Measurements from ENCODE around the gene SH3RF1.

Gene SH3RF1

GRCh38 chr4:169270810-169271691 is at the start of gene SH3RF1:
Gene SH3RF1 (minus strand): TSS chr4:169270956. CDS start chr4:169269212, 1,744 bp downstream.
- Histone ChIP-seq H3K9me3 (ENCODE audit: control insufficient read depth in 2 of 2, low read length in 2 of 2) (no peaks in the 10 kb centered on the region), H3K36me3 (ENCODE audit: control insufficient read depth in 2 of 2, insufficient read depth in 2 of 2, low read length in 2 of 2) (no peaks in the 10 kb centered on the region), H3K9ac (ENCODE audit: low read depth in 1 of 2, low read length in 2 of 2) (peak within 1 kb of the TSS; percentile 92 to 96), H3K27me3 (ENCODE audit: control insufficient read depth in 2 of 2, insufficient read depth in 2 of 2, low read length in 2 of 2) (no peaks in the 10 kb centered on the region), H3K4me1 (ENCODE audit: control insufficient read depth in 2 of 2, insufficient read depth in 2 of 2, low read length in 2 of 2) (peaks cover 2 to 21% of the 10 kb centered on the region in 2 donors), H3K27ac (ENCODE audit: low read depth in 2 of 2, low read length in 2 of 2) (peak within 1 kb of the TSS; percentile 92 to 95), H3K4me3 (ENCODE audit: low read length in 2 of 2) (peak within 1 kb of the TSS; percentile 85 to 90)

GRCh38 chr4:169315530-169316343 is 45.0 kb upstream of the SH3RF1 start:
- Histone ChIP-seq H3K36me3 (ENCODE audit: control insufficient read depth in 2 of 2, insufficient read depth in 2 of 2, low read length in 2 of 2) (no peaks in the 10 kb centered on the region), H3K9me3 (ENCODE audit: control insufficient read depth in 2 of 2, low read length in 2 of 2) (no peaks in the 10 kb centered on the region), H3K27ac (ENCODE audit: low read depth in 2 of 2, low read length in 2 of 2) (no peak overlapping the region), H3K9ac (ENCODE audit: low read depth in 1 of 2, low read length in 2 of 2) (no peak overlapping the region), H3K4me3 (ENCODE audit: low read length in 2 of 2) (no peak overlapping the region), H3K4me1 (ENCODE audit: control insufficient read depth in 2 of 2, insufficient read depth in 2 of 2, low read length in 2 of 2) (peaks cover 10 to 25% of the 10 kb centered on the region in 2 donors), H3K27me3 (ENCODE audit: control insufficient read depth in 2 of 2, insufficient read depth in 2 of 2, low read length in 2 of 2) (no peaks in the 10 kb centered on the region)

GRCh38 chr4:169314906-169315305 is 44.1 kb upstream of the SH3RF1 start:
- Histone ChIP-seq H3K9me3 (ENCODE audit: control insufficient read depth in 2 of 2, low read length in 2 of 2) (no peaks in the 10 kb centered on the region), H3K9ac (ENCODE audit: low read depth in 1 of 2, low read length in 2 of 2) (no peak overlapping the region), H3K27me3 (ENCODE audit: control insufficient read depth in 2 of 2, insufficient read depth in 2 of 2, low read length in 2 of 2) (no peaks in the 10 kb centered on the region), H3K36me3 (ENCODE audit: control insufficient read depth in 2 of 2, insufficient read depth in 2 of 2, low read length in 2 of 2) (no peaks in the 10 kb centered on the region), H3K4me1 (ENCODE audit: control insufficient read depth in 2 of 2, insufficient read depth in 2 of 2, low read length in 2 of 2) (peaks cover 10 to 25% of the 10 kb centered on the region in 2 donors), H3K27ac (ENCODE audit: low read depth in 2 of 2, low read length in 2 of 2) (no peak overlapping the region), H3K4me3 (ENCODE audit: low read length in 2 of 2) (no peak overlapping the region)

GRCh38 chr4:169313732-169314131 is 43.0 kb upstream of the SH3RF1 start:
- H3K9ac ChIP-seq (ENCODE audit: low read depth in 1 of 2, low read length in 2 of 2), result no peak overlapping the region
- H3K27ac ChIP-seq (ENCODE audit: low read depth in 2 of 2, low read length in 2 of 2), result no peak overlapping the region
- peaks cover 10 to 25% of the 10 kb centered on the region in 2 donors for H3K4me1 ChIP-seq (ENCODE audit: control insufficient read depth in 2 of 2, insufficient read depth in 2 of 2, low read length in 2 of 2)
- no peaks in the 10 kb centered on the region for H3K27me3 ChIP-seq (ENCODE audit: control insufficient read depth in 2 of 2, insufficient read depth in 2 of 2, low read length in 2 of 2)
- no peaks in the 10 kb centered on the region for H3K9me3 ChIP-seq (ENCODE audit: control insufficient read depth in 2 of 2, low read length in 2 of 2)
- no peak overlapping the region for H3K4me3 ChIP-seq (ENCODE audit: low read length in 2 of 2)
- H3K36me3 ChIP-seq (ENCODE audit: control insufficient read depth in 2 of 2, insufficient read depth in 2 of 2, low read length in 2 of 2), result no peaks in the 10 kb centered on the region

- H3K9me3 ChIP-seq (ENCODE audit: control insufficient read depth in 2 of 2, low read length in 2 of 2), result no peaks in the 10 kb centered on the region
- no peak overlapping the region for H3K9ac ChIP-seq (ENCODE audit: low read depth in 1 of 2, low read length in 2 of 2)
- no peak overlapping the region for H3K4me3 ChIP-seq (ENCODE audit: low read length in 2 of 2)
- peaks cover 10 to 25% of the 10 kb centered on the region in 2 donors for H3K4me1 ChIP-seq (ENCODE audit: control insufficient read depth in 2 of 2, insufficient read depth in 2 of 2, low read length in 2 of 2)
- no peaks in the 10 kb centered on the region for H3K36me3 ChIP-seq (ENCODE audit: control insufficient read depth in 2 of 2, insufficient read depth in 2 of 2, low read length in 2 of 2)
- no peaks in the 10 kb centered on the region for H3K27me3 ChIP-seq (ENCODE audit: control insufficient read depth in 2 of 2, insufficient read depth in 2 of 2, low read length in 2 of 2)
- no peak overlapping the region for H3K27ac ChIP-seq (ENCODE audit: low read depth in 2 of 2, low read length in 2 of 2)
Measured at GRCh38 chr4:169312690-169313422, 42.1 kb upstream of the SH3RF1 start.

- Histone ChIP-seq H3K9me3 (ENCODE audit: control insufficient read depth in 2 of 2, low read length in 2 of 2) (no peaks in the 10 kb centered on the region), H3K36me3 (ENCODE audit: control insufficient read depth in 2 of 2, insufficient read depth in 2 of 2, low read length in 2 of 2) (no peaks in the 10 kb centered on the region), H3K9ac (ENCODE audit: low read depth in 1 of 2, low read length in 2 of 2) (no peak overlapping the region), H3K4me1 (ENCODE audit: control insufficient read depth in 2 of 2, insufficient read depth in 2 of 2, low read length in 2 of 2) (peaks cover 10 to 25% of the 10 kb centered on the region in 2 donors), H3K27me3 (ENCODE audit: control insufficient read depth in 2 of 2, insufficient read depth in 2 of 2, low read length in 2 of 2) (no peaks in the 10 kb centered on the region), H3K27ac (ENCODE audit: low read depth in 2 of 2, low read length in 2 of 2) (no peak overlapping the region), H3K4me3 (ENCODE audit: low read length in 2 of 2) (no peak overlapping the region)
Measured at GRCh38 chr4:169311643-169312365, 41.0 kb upstream of the SH3RF1 start.

- H3K9ac ChIP-seq (ENCODE audit: low read depth in 1 of 2, low read length in 2 of 2), result no peak overlapping the region
- H3K27ac ChIP-seq (ENCODE audit: low read depth in 2 of 2, low read length in 2 of 2), result no peak overlapping the region
- peaks cover 4 to 15% of the 10 kb centered on the region in 2 donors for H3K4me1 ChIP-seq (ENCODE audit: control insufficient read depth in 2 of 2, insufficient read depth in 2 of 2, low read length in 2 of 2)
- no peaks in the 10 kb centered on the region for H3K27me3 ChIP-seq (ENCODE audit: control insufficient read depth in 2 of 2, insufficient read depth in 2 of 2, low read length in 2 of 2)
- no peaks in the 10 kb centered on the region for H3K9me3 ChIP-seq (ENCODE audit: control insufficient read depth in 2 of 2, low read length in 2 of 2)
- H3K4me3 ChIP-seq (ENCODE audit: low read length in 2 of 2), result no peak overlapping the region
- no peaks in the 10 kb centered on the region for H3K36me3 ChIP-seq (ENCODE audit: control insufficient read depth in 2 of 2, insufficient read depth in 2 of 2, low read length in 2 of 2)
Measured at GRCh38 chr4:169309326-169309967, 38.7 kb upstream of the SH3RF1 start.

GRCh38 chr4:169307576-169307975 is 36.8 kb upstream of the SH3RF1 start:
- Histone ChIP-seq H3K4me3 (ENCODE audit: low read length in 2 of 2) (no peak overlapping the region), H3K9me3 (ENCODE audit: control insufficient read depth in 2 of 2, low read length in 2 of 2) (no peaks in the 10 kb centered on the region), H3K9ac (ENCODE audit: low read depth in 1 of 2, low read length in 2 of 2) (no peak overlapping the region), H3K4me1 (ENCODE audit: control insufficient read depth in 2 of 2, insufficient read depth in 2 of 2, low read length in 2 of 2) (peaks cover 0 to 3% of the 10 kb centered on the region in 2 donors), H3K36me3 (ENCODE audit: control insufficient read depth in 2 of 2, insufficient read depth in 2 of 2, low read length in 2 of 2) (no peaks in the 10 kb centered on the region), H3K27ac (ENCODE audit: low read depth in 2 of 2, low read length in 2 of 2) (no peak overlapping the region), H3K27me3 (ENCODE audit: control insufficient read depth in 2 of 2, insufficient read depth in 2 of 2, low read length in 2 of 2) (no peaks in the 10 kb centered on the region)

GRCh38 chr4:169305651-169306050 is 34.9 kb upstream of the SH3RF1 start:
- H3K27ac ChIP-seq (ENCODE audit: low read depth in 2 of 2, low read length in 2 of 2), result no peak overlapping the region
- H3K4me3 ChIP-seq (ENCODE audit: low read length in 2 of 2), result no peak overlapping the region
- H3K4me1 ChIP-seq (ENCODE audit: control insufficient read depth in 2 of 2, insufficient read depth in 2 of 2, low read length in 2 of 2), result no peaks in the 10 kb centered on the region
- no peaks in the 10 kb centered on the region for H3K36me3 ChIP-seq (ENCODE audit: control insufficient read depth in 2 of 2, insufficient read depth in 2 of 2, low read length in 2 of 2)
- no peaks in the 10 kb centered on the region for H3K9me3 ChIP-seq (ENCODE audit: control insufficient read depth in 2 of 2, low read length in 2 of 2)
- no peaks in the 10 kb centered on the region for H3K27me3 ChIP-seq (ENCODE audit: control insufficient read depth in 2 of 2, insufficient read depth in 2 of 2, low read length in 2 of 2)
- no peak overlapping the region for H3K9ac ChIP-seq (ENCODE audit: low read depth in 1 of 2, low read length in 2 of 2)

All from mucosa of rectum (tissue), 2 donors.